Measurements from ENCODE around the gene ARPP21.

GRCh38 chr3:35645189-35645588, 5.9 kb downstream of the ARPP21 start:
- TF ChIP-seq CTCF (conservative IDR thresholded peaks at IDR 0.05; ENCODE audit: low read length) (no peak), EZH2phosphoT487 (IDR thresholded peaks at IDR 0.05; ENCODE audit: borderline replicate concordance) (no peak)

Data from Loucy (cell line).